ENCODE measurements around the gene SUSD5.

- TF ChIP-seq SMC3 (IDR thresholded peaks at IDR 0.05; ENCODE audit: low read length) (no peak), ZNF235 (CRISPR knock-in tag; IDR thresholded peaks at IDR 0.05; ENCODE audit: borderline replicate concordance) (no peak), CTCF (CRISPR knock-in tag; IDR thresholded peaks at IDR 0.05) (no peak), NR2F1 (CRISPR knock-in tag; IDR thresholded peaks at IDR 0.05) (no peak), CCAR2 (optimal IDR thresholded peaks at IDR 0.05; ENCODE audit: low read depth, low read length) (no peak)
Measured at GRCh38 chr3:33111581-33111980, 107.0 kb downstream of the SUSD5 start.
